HCT116 (cell line): Measurements from ENCODE around the gene GRAMD2A. TPM values are rescaled to one million over a fixed set of nuclear protein-coding genes. Genes with fewer than 3 reads are reported as not detected.

Source experiments
- ATAC-seq: fragments of 200-7000 bp; cut with Tn5 transposase; 2 replicates; pipeline ENCODE4 v1.9.1; 2020; ENCODE audit warnings: mild to moderate bottlenecking, moderate library complexity
- BruUV-seq: library from RNA; stranded (reverse); fragments of 400-500 nt; replicated peaks from 2 replicates; lab custom pipeline; 2021; lab: Mats Ljungman, UMichigan
- CTCF ChIA-PET: fragments of 300-600 bp; sonication (Branson Sonifier 250); formaldehyde crosslinking; loops from one replicate; lab custom pipeline; 2021; ENCODE audit warnings: antibody characterized with exemption; lab: Charles Lee
- POLR2A ChIA-PET: fragments of 300-600, 350-600 bp; sonication (Branson Sonifier 250); formaldehyde crosslinking; loops from one replicate; lab custom pipeline; 2021; ENCODE audit warnings: antibody characterized with exemption; lab: Charles Lee
- RAD21 ChIA-PET, 2 experiments: fragments of 300-600 bp; sonication (Branson Sonifier 250); formaldehyde crosslinking; loops; one replicate each; lab custom pipeline; 2023; ENCODE audit warnings: low total read pairs in 2 of 2; ENCODE audit not compliant: uncharacterized antibody in 2 of 2, unreplicated experiment in 2 of 2, low non-redundant PET in 1 of 2; lab: Charles Lee
- DNase-seq: peaks from one replicate; pipeline ENCODE4 v3.0.0-alpha.2; 2010; ENCODE audit warnings: low read depth, low spot score
- H2AFZ ChIP-seq: fragments of 200-600 bp; shearing (Covaris generic), sonication (generic); 2 replicates; pipeline ENCODE4 v1.6.1; 2017; ENCODE audit warnings: low read depth, mixed run types, mixed read lengths, antibody characterized with exemption, low read length; ENCODE audit not compliant: poor library complexity, severe bottlenecking
- H3K27ac ChIP-seq: 2 replicates; pipeline ENCODE4 v1.5.1; 2012; ENCODE audit warnings: low read depth, low read length
- H3K27me3 ChIP-seq: fragments of 200-600 bp; sonication (generic); 2 replicates; pipeline ENCODE4 v1.6.1; 2016; ENCODE audit warnings: mixed run types, low read length, mixed read lengths; ENCODE audit not compliant: insufficient read depth
- H3K36me3 ChIP-seq, 2 experiments: fragments of 200-500 bp in 1 of 2; fragments of 200-600 bp in 1 of 2; sonication (Bioruptor generic) in 1 of 2; sonication (generic) in 1 of 2; 2 replicates each; pipeline versions ENCODE4 v1.5.1 to v1.6.1; 2014 to 2016; ENCODE audit warnings: low read length in 2 of 2, inconsistent platforms in 1 of 2, mixed read lengths in 1 of 2, mixed run types in 1 of 2; ENCODE audit not compliant: insufficient read depth in 2 of 2, control insufficient read depth in 1 of 2
- H3K4me1 ChIP-seq, 2 experiments: fragments of 200-600 bp in 1 of 2; sonication (generic) in 1 of 2; 2 replicates each; pipeline versions ENCODE4 v1.5.1 to v1.6.1; 2012 to 2017; ENCODE audit warnings: low read length in 2 of 2, inconsistent platforms in 1 of 2, mild to moderate bottlenecking in 1 of 2, mixed read lengths in 1 of 2, mixed run types in 1 of 2, moderate library complexity in 1 of 2; ENCODE audit not compliant: insufficient read depth in 2 of 2, control insufficient read depth in 1 of 2
- H3K4me2 ChIP-seq: fragments of 200-600 bp; sonication (generic); 2 replicates; pipeline ENCODE4 v1.6.1; 2017; ENCODE audit warnings: mixed run types, low read length, mixed read lengths
- H3K4me3 ChIP-seq, 2 experiments: fragments of 200-600 bp in 1 of 2; sonication (generic) in 1 of 2; replicated peaks in 1 of 2; 2 replicates each; pipeline ENCODE4 v1.5.1; 2011 to 2016; ENCODE audit warnings: low read length in 2 of 2, control low read depth in 1 of 2, low read depth in 1 of 2, mild to moderate bottlenecking in 1 of 2, mixed read lengths in 1 of 2, mixed run types in 1 of 2
- H3K79me2 ChIP-seq: fragments of 200-600 bp; sonication (generic); 2 replicates; pipeline ENCODE4 v1.6.1; 2017; ENCODE audit warnings: mild to moderate bottlenecking, mixed run types, low read length, moderate library complexity, mixed read lengths; ENCODE audit not compliant: insufficient read depth
- H3K9ac ChIP-seq: fragments of 200-600 bp; sonication (generic); 2 replicates; pipeline ENCODE4 v1.6.1; 2016; ENCODE audit warnings: low read length, mixed read lengths
- H3K9me2 ChIP-seq: fragments of 200-600 bp; sonication (generic), shearing (Covaris generic); 2 replicates; pipeline ENCODE4 v1.6.1; 2017; ENCODE audit warnings: mixed run types, mild to moderate bottlenecking, moderate library complexity; ENCODE audit not compliant: insufficient read depth
- H3K9me3 ChIP-seq, 2 experiments: fragments of 200-500 bp in 1 of 2; fragments of 200-600 bp in 1 of 2; sonication (Bioruptor generic) in 1 of 2; sonication (generic) in 1 of 2; 2 replicates each; pipeline ENCODE4 v1.6.1; 2014 to 2017; ENCODE audit warnings: low read length in 2 of 2, mixed read lengths in 2 of 2, inconsistent platforms in 1 of 2, low read depth in 1 of 2, mild to moderate bottlenecking in 1 of 2, mixed run types in 1 of 2, moderate library complexity in 1 of 2; ENCODE audit not compliant: control insufficient read depth in 1 of 2, insufficient read depth in 1 of 2
- H4K20me1 ChIP-seq: fragments of 200-600 bp; sonication (generic), shearing (Covaris generic); 2 replicates; pipeline ENCODE4 v1.6.1; 2017; ENCODE audit warnings: mixed run types, mild to moderate bottlenecking, moderate library complexity; ENCODE audit not compliant: insufficient read depth
- ATF3 ChIP-seq: IDR thresholded peaks from 2 replicates; pipeline ENCODE4 v1.6.1; 2012
- CBX3 ChIP-seq: IDR thresholded peaks from 2 replicates; pipeline ENCODE4 v1.6.1; 2012; ENCODE audit warnings: low read depth
- CEBPB ChIP-seq: IDR thresholded peaks from 2 replicates; pipeline ENCODE4 v1.6.1; 2012; ENCODE audit warnings: low read depth
- CTCF ChIP-seq, 3 experiments: fragments of 200-600 bp in 1 of 3; sonication (generic) in 1 of 3; IDR thresholded peaks in 2 of 3; conservative IDR thresholded peaks in 1 of 3; 2 replicates each; pipeline ENCODE4 v1.5.1; 2012 to 2017; ENCODE audit warnings: low read depth in 2 of 3, low read length in 2 of 3, antibody characterized with exemption in 1 of 3, borderline replicate concordance in 1 of 3, control low read depth in 1 of 3, mild to moderate bottlenecking in 1 of 3, mixed read lengths in 1 of 3, mixed run types in 1 of 3, moderate library complexity in 1 of 3; ENCODE audit not compliant: insufficient read depth in 1 of 3
- EGR1 ChIP-seq: IDR thresholded peaks from 2 replicates; pipeline ENCODE4 v1.6.1; 2012; ENCODE audit warnings: low read depth
- EZH2 ChIP-seq: fragments of 200-600 bp; sonication (generic); IDR thresholded peaks from 2 replicates; pipeline ENCODE4 v1.6.1; 2017; ENCODE audit warnings: antibody characterized with exemption, mixed run types
- FOSL1 ChIP-seq: IDR thresholded peaks from 2 replicates; pipeline ENCODE4 v1.6.1; 2012; ENCODE audit warnings: low read depth
- JUND ChIP-seq: IDR thresholded peaks from 2 replicates; pipeline ENCODE4 v1.6.1; 2012
- MAX ChIP-seq: IDR thresholded peaks from 2 replicates; pipeline ENCODE4 v1.6.1; 2012
- POLR2A ChIP-seq: IDR thresholded peaks from 2 replicates; pipeline ENCODE4 v1.7.0; 2011; ENCODE audit warnings: borderline replicate concordance; ENCODE audit not compliant: insufficient read depth, insufficient read length; ENCODE audit errors: extremely low read depth
- POLR2AphosphoS5 ChIP-seq: IDR thresholded peaks from 2 replicates; pipeline ENCODE4 v1.6.1; 2011; ENCODE audit warnings: mild to moderate bottlenecking, low read depth, low read length, moderate library complexity
- RAD21 ChIP-seq: IDR thresholded peaks from 2 replicates; pipeline ENCODE4 v1.6.1; 2012; ENCODE audit warnings: low read depth, mild to moderate bottlenecking
- REST ChIP-seq: IDR thresholded peaks from 2 replicates; pipeline ENCODE4 v1.6.1; 2012; ENCODE audit warnings: low read depth
- SIN3A ChIP-seq: IDR thresholded peaks from 2 replicates; pipeline ENCODE4 v1.6.1; 2012; ENCODE audit warnings: low read depth
- SP1 ChIP-seq: IDR thresholded peaks from 2 replicates; pipeline ENCODE4 v1.6.1; 2012; ENCODE audit warnings: low read depth
- SRF ChIP-seq: IDR thresholded peaks from 2 replicates; pipeline ENCODE4 v1.6.1; 2012; ENCODE audit warnings: low read depth
- YY1 ChIP-seq: IDR thresholded peaks from 2 replicates; pipeline ENCODE4 v1.6.1; 2011; ENCODE audit warnings: low read length, low read depth, moderate library complexity, mild to moderate bottlenecking; ENCODE audit not compliant: insufficient replicate concordance; ENCODE audit errors: extremely low read depth
- ZBTB33 ChIP-seq: IDR thresholded peaks from 2 replicates; pipeline ENCODE4 v1.6.1; 2011; ENCODE audit warnings: mild to moderate bottlenecking, low read length, moderate library complexity; ENCODE audit not compliant: insufficient replicate concordance; ENCODE audit errors: extremely low read depth
- ZFX ChIP-seq: fragments of 450-650 bp; IDR thresholded peaks from 2 replicates; pipeline ENCODE4 v1.6.1; 2017
- intact Hi-C: fragments of 100-400 bp; cut with micrococcal nuclease; formaldehyde crosslinking; loops from 2 replicates; pipeline ENCODE4 v1.10.0; 2022
- total RNA-seq: library from RNA; stranded (reverse); gene quantifications from one replicate; pipeline ENCODE4 v1.2.1, GENCODE V29; 2021; ENCODE audit not compliant: unreplicated experiment

GRAMD2A gene
- total RNA-seq, 1 experiment from 2014 or later, result 8.0 TPM

GRCh38 chr15:72173401-72173800 lies 24.2 kb downstream of the GRAMD2A start:
- Histone ChIP-seq H3K9ac (no peak overlapping the region), H3K9me3 (no peaks in the 10 kb centered on the region), H2AFZ (no peak overlapping the region), H3K4me2 (no peak overlapping the region), H3K36me3 (no peaks in the 10 kb centered on the region), H4K20me1 (no peaks in the 10 kb centered on the region), H3K9me2 (no peaks in the 10 kb centered on the region), H3K79me2 (no peaks in the 10 kb centered on the region), H3K4me1 (peaks cover 3 to 4% of the 10 kb centered on the region in 2 experiments; a peak in 2 of 4 replicates), H3K27ac (no peak overlapping the region), H3K27me3 (no peaks in the 10 kb centered on the region), H3K4me3 (no peak overlapping the region)
- ChIA-PET POLR2A (interaction anchor here (0.6 kb wide), 1 partner anchor 1378 kb away, joined by 3 read pairs; no protein-coding TSS in a partner anchor), RAD21 (no interaction called here), CTCF (no interaction called here)
- DNase-seq (no peak), ATAC-seq (no peak)
- no peak for TF ChIP-seq ZFX
- TF ChIP-seq FOSL1, result no peak
- no peak for TF ChIP-seq RAD21
- TF ChIP-seq EGR1, result no peak
- no peak for TF ChIP-seq MAX
- no peak for TF ChIP-seq CEBPB
- TF ChIP-seq CBX3, result no peak
- no peak for TF ChIP-seq SIN3A
- TF ChIP-seq ATF3, result no peak
- TF ChIP-seq ZBTB33, result no peak
- TF ChIP-seq REST, result no peak
- no peak for TF ChIP-seq CTCF (IDR thresholded peaks at IDR 0.05 in 2 of 3, conservative IDR thresholded peaks at IDR 0.05 in 1 of 3; ENCODE audit: borderline replicate concordance in 1 of 3, insufficient read depth in 1 of 3, low read depth in 2 of 3, low read length in 2 of 3)
- no peak for TF ChIP-seq YY1
- no peak for TF ChIP-seq POLR2A
- TF ChIP-seq SRF, result no peak
- TF ChIP-seq SP1, result no peak
- no peak for TF ChIP-seq POLR2AphosphoS5
- no peak for TF ChIP-seq EZH2
- TF ChIP-seq JUND, result no peak
- BruUV-seq, result no TSS peak
- intact Hi-C loops, result no loop called here
